ENCODE results near the gene LGALS9. TPM values are rescaled to one million over a fixed set of nuclear protein-coding genes. Genes with fewer than 3 reads are reported as not detected.
"Not testable (repeated sequence)": the region's sequence is repeated elsewhere in the genome, so short reads cannot be mapped to it uniquely, and the experiment has no call there.

LGALS9 gene
- total RNA-seq, 1 experiment from 2014 or later: 0.22 TPM

GRCh38 chr17:27695254-27695814 is 64.3 kb downstream of the LGALS9 start:
- H3K27me3 ChIP-seq, H3K4me1 ChIP-seq, H3K27ac ChIP-seq, H3K36me3 ChIP-seq, H3K4me3 ChIP-seq: not testable (repeated sequence)
- peaks cover 12% of the 10 kb centered on the region for H3K9me3 ChIP-seq (replicated peaks)
- peak in 1 of 2 experiments; percentile 7 for DNase-seq

Other genes starting within 250 kb of the LGALS9 start
- gene KSR1, start 174.7 kb upstream of the LGALS9 start, total RNA-seq (2014; rRNA removed; shearing (Covaris generic)): 35.9 and 37.6 TPM in 2 replicates
- gene NOS2, start 169.3 kb downstream of the LGALS9 start, total RNA-seq (2014; rRNA removed; shearing (Covaris generic)): not detected in 2 replicates

Measured in SJCRH30 (cell line).